ENCODE measurements around the gene C3.
"Not testable (repeated sequence)": the region's sequence is repeated elsewhere in the genome, so short reads cannot be mapped to it uniquely, and the experiment has no call there.

The C3 gene

GRCh38 chr19:6709549-6709948 lies 10.9 kb downstream of the C3 start:
- H2AFZ ChIP-seq (ENCODE audit: low read depth), result no peak overlapping the region
- no peaks in the 10 kb centered on the region for H3K4me1 ChIP-seq (ENCODE audit: low read depth, poor library complexity, severe bottlenecking)
- H3K27me3 ChIP-seq (ENCODE audit: insufficient read depth, low read depth), result peaks cover 38% of the 10 kb centered on the region
- H3K4me3 ChIP-seq (IDR thresholded peaks at IDR 0.05; ENCODE audit: insufficient read depth, low read depth, low read length), result no peak overlapping the region
- H3K4me2 ChIP-seq, result no peak overlapping the region
- TF ChIP-seq CTCF (conservative IDR thresholded peaks at IDR 0.05; ENCODE audit: low read depth, low read length), result no peak
- H3K79me2 ChIP-seq (ENCODE audit: insufficient read depth, low read depth), result no peaks in the 10 kb centered on the region
- no peaks in the 10 kb centered on the region for H4K20me1 ChIP-seq (ENCODE audit: insufficient read depth)
- H3K27ac ChIP-seq, result no peak overlapping the region
- H3K9ac ChIP-seq, result no peak overlapping the region
- no peaks in the 10 kb centered on the region for H3K36me3 ChIP-seq (ENCODE audit: insufficient read depth)

- not testable (repeated sequence) for H2AFZ ChIP-seq (ENCODE audit: low read depth); H3K4me2 ChIP-seq; H3K36me3 ChIP-seq (ENCODE audit: insufficient read depth); H3K4me3 ChIP-seq (IDR thresholded peaks at IDR 0.05; ENCODE audit: insufficient read depth, low read depth, low read length); H3K79me2 ChIP-seq (ENCODE audit: insufficient read depth, low read depth); H4K20me1 ChIP-seq (ENCODE audit: insufficient read depth); H3K9ac ChIP-seq; H3K27ac ChIP-seq; H3K4me1 ChIP-seq (ENCODE audit: low read depth, poor library complexity, severe bottlenecking)
- peaks cover 38% of the 10 kb centered on the region for H3K27me3 ChIP-seq (ENCODE audit: insufficient read depth, low read depth)
These were observed 11.5 kb downstream of the C3 start for GRCh38 chr19:6708913-6709312.

GRCh38 chr19:6708346-6708745 lies 12.1 kb downstream of the C3 start:
- Histone ChIP-seq H3K9ac (no peak overlapping the region), H3K4me2 (no peak overlapping the region), H3K79me2 (ENCODE audit: insufficient read depth, low read depth) (no peaks in the 10 kb centered on the region), H3K27me3 (ENCODE audit: insufficient read depth, low read depth) (peaks cover 38% of the 10 kb centered on the region), H3K4me1 (ENCODE audit: low read depth, poor library complexity, severe bottlenecking) (no peaks in the 10 kb centered on the region), H4K20me1 (ENCODE audit: insufficient read depth) (no peaks in the 10 kb centered on the region), H3K27ac (no peak overlapping the region), H3K4me3 (IDR thresholded peaks at IDR 0.05; ENCODE audit: insufficient read depth, low read depth, low read length) (no peak overlapping the region), H3K36me3 (ENCODE audit: insufficient read depth) (no peaks in the 10 kb centered on the region), H2AFZ (ENCODE audit: low read depth) (no peak overlapping the region)
- no peak for TF ChIP-seq CTCF (conservative IDR thresholded peaks at IDR 0.05; ENCODE audit: low read depth, low read length)

GRCh38 chr19:6707658-6708018 lies 12.8 kb downstream of the C3 start:
- Histone ChIP-seq H3K27ac (no peak overlapping the region), H3K79me2 (ENCODE audit: insufficient read depth, low read depth) (no peaks in the 10 kb centered on the region), H3K4me3 (IDR thresholded peaks at IDR 0.05; ENCODE audit: insufficient read depth, low read depth, low read length) (no peak overlapping the region), H3K9ac (no peak overlapping the region), H3K36me3 (ENCODE audit: insufficient read depth) (no peaks in the 10 kb centered on the region), H4K20me1 (ENCODE audit: insufficient read depth) (no peaks in the 10 kb centered on the region), H3K4me1 (ENCODE audit: low read depth, poor library complexity, severe bottlenecking) (no peaks in the 10 kb centered on the region), H3K27me3 (ENCODE audit: insufficient read depth, low read depth) (peaks cover 38% of the 10 kb centered on the region), H3K4me2 (no peak overlapping the region), H2AFZ (ENCODE audit: low read depth) (no peak overlapping the region)
- TF ChIP-seq CTCF (conservative IDR thresholded peaks at IDR 0.05; ENCODE audit: low read depth, low read length), result no peak

- Histone ChIP-seq H3K9ac (no peak overlapping the region), H3K36me3 (ENCODE audit: insufficient read depth) (no peaks in the 10 kb centered on the region), H3K4me3 (IDR thresholded peaks at IDR 0.05; ENCODE audit: insufficient read depth, low read depth, low read length) (no peak overlapping the region), H4K20me1 (ENCODE audit: insufficient read depth) (no peaks in the 10 kb centered on the region), H3K27me3 (ENCODE audit: insufficient read depth, low read depth) (peaks cover 38% of the 10 kb centered on the region), H2AFZ (ENCODE audit: low read depth) (no peak overlapping the region), H3K4me1 (ENCODE audit: low read depth, poor library complexity, severe bottlenecking) (no peaks in the 10 kb centered on the region), H3K27ac (no peak overlapping the region), H3K79me2 (ENCODE audit: insufficient read depth, low read depth) (no peaks in the 10 kb centered on the region), H3K4me2 (no peak overlapping the region)
- TF ChIP-seq CTCF (conservative IDR thresholded peaks at IDR 0.05; ENCODE audit: low read depth, low read length), result no peak
These were observed 13.3 kb downstream of the C3 start for GRCh38 chr19:6707011-6707657.
